RCC 7860 (cell line): ENCODE results near the gene EXD2.

ENCODE experiments used
- DNase-seq: peaks from one replicate; pipeline ENCODE4 v3.0.0-alpha.2; 2015; ENCODE audit warnings: low spot score
- FAIRE-seq: peaks from 2 replicates; lab custom pipeline; 2012; peaks lifted over from hg19 to GRCh38; lab: Jason Lieb, UNC

Gene EXD2

GRCh38 chr14:69247676-69248440 is 56.6 kb downstream of the EXD2 start:
- no peak for DNase-seq
- no peak for FAIRE-seq

- FAIRE-seq = no peak
Measured at GRCh38 chr14:69249603-69250002, 58.3 kb downstream of the EXD2 start.

GRCh38 chr14:69252851-69253250 is 61.6 kb downstream of the EXD2 start:
- no peak for DNase-seq
- FAIRE-seq = no peak

More at GRCh38 chr14:69249603-69250002, 58.3 kb downstream of the EXD2 start:
- DNase-seq = no peak

- no peak for FAIRE-seq
- DNase-seq = no peak
Measured at GRCh38 chr14:69259168-69259526, 67.8 kb downstream of the EXD2 start.

DNA sequence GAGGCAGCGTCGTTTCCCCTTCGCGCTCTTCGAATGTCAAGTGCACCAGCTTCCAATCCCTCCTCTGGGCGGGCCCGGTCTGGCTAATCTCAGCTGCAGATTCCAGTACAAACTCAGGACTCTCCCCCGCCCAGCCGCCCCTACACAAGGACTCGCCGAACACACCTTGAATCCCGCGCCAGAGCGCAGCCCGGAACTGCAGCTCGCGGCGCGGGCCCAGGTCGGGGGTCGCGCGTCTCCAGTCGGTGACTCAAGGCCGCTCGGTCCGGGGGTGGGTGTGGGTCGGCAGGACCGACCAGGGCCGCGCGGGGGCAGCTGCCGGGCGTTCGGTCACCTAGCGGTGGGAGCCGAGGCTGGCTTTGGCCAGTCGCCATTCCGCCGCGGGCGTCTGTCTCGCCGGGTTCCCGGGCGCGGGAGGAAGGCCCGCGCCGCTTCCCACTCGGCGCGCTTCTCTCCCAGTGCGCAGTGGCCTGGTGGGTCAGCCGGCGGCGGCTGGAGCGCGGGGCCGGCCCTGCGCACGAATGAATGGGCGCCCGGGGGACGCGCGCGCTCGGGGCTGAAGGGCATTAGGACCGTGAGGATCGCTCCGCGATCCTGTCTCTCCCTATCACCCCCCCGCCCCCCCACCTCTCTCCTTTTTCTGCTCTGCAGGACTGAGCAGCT is 68.4 kb downstream of the EXD2 start, which contains the start of gene GALNT16:
GALNT16 (plus strand) TSS at position 632 of the 663 bp plus-strand sequence. CDS start 133 bp downstream, outside the sequence.
- FAIRE-seq (no peak), DNase-seq (no peak)

GRCh38 chr14:69260190-69260860 is 69.0 kb downstream of the EXD2 start:
- DNase-seq = no peak

GRCh38 chr14:69260861-69261564 is 69.7 kb downstream of the EXD2 start:
- FAIRE-seq (no peak), DNase-seq (no peak)

More at GRCh38 chr14:69260190-69260860, 69.0 kb downstream of the EXD2 start:
- no peak for FAIRE-seq

- FAIRE-seq (no peak), DNase-seq (no peak)
Measured at GRCh38 chr14:69261761-69262331, 70.5 kb downstream of the EXD2 start.

DNA sequence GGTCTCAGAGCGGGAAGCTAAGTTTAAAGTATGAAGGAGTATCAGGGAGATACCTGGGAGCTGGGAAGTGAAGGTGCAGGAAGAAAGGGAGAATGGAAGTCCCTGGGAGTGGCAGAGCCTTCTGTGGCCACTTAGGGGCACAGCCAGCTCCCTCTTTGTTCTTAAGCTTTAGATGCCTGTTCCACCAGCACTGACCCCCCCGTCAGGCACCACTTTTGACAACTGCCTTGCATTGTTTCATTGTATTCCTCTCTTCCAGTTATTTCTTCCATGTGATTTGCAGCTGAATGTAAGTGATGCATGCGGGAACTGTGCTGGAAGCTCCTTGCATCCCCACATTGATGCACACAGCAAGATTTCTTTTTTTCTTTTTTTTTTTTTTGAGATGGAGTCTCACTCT is 71.2 kb downstream of the EXD2 start:
- FAIRE-seq (no peak), DNase-seq (no peak)

DNA sequence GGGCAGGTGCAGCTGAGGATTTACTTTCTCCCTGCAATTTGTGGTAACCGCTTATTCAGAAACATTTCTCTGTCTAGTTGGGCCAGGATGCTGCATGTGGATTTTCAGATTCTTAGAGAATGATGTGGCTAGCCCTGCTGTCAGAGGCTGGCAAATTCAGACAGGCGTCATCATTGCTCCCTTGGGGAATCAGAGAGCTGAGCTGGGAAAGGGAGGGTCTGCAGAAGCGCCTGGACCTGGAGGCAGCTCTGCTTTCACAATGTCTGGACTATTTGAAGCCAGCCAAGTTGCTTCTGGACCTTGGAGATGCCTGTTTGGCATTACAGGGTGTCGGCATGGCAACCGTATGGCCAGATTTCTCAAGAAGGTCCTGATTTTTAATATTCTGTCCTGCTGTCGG is 72.1 kb downstream of the EXD2 start:
- FAIRE-seq = no peak
- DNase-seq = no peak

GRCh38 chr14:69263771-69264170 is 72.5 kb downstream of the EXD2 start:
- FAIRE-seq (no peak), DNase-seq (no peak)

- DNase-seq (no peak), FAIRE-seq (no peak)
Measured at GRCh38 chr14:69266572-69267345, 75.5 kb downstream of the EXD2 start.

- DNase-seq = no peak
- FAIRE-seq = no peak
Measured at GRCh38 chr14:69267492-69267891, 76.2 kb downstream of the EXD2 start.

DNA sequence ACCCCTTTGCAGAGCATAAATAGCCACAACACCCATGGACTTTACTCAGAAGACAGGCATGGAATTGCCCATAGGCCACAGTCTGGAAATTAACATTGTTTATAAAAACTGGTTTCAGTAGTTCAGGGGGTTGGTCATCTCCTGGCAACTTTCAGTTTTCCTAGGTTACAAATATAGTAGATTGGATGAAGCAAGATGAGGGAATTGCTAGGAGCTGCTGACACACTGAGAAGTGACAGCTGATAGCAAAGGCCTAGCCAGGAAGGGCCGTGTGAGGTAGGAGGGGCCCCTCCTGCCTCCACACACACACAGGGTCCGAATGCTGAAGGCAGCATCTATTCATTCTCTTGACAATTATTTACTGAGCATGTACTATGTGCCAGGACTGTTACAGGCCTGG is 76.9 kb downstream of the EXD2 start:
- FAIRE-seq (no peak), DNase-seq (no peak)

GRCh38 chr14:69268763-69269162 is 77.5 kb downstream of the EXD2 start:
- DNase-seq (peak; percentile 5), FAIRE-seq (no peak)

- DNase-seq (no peak), FAIRE-seq (no peak)
Measured at GRCh38 chr14:69269381-69269780, 78.1 kb downstream of the EXD2 start.

DNA sequence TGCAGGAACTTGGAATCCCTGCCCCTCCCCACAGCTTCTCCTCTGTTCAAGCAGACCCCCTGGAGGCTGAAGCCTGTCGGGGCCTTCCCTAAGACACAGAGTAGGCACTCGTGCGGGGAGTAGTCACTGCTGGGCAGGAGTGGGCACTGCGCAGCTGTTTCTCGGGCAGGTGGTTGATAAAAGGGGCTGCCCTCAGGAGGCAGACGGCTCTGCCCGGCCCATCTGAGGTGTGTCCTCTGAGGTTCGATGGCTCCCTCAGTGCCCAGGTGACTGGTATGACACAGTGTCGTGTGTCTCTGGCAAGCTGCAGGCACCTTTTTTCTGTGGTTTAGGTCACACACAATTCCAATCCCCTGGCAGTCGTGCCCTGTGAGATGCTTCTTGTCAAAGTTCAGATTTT is 78.8 kb downstream of the EXD2 start:
- no peak for DNase-seq
- FAIRE-seq = no peak

DNA sequence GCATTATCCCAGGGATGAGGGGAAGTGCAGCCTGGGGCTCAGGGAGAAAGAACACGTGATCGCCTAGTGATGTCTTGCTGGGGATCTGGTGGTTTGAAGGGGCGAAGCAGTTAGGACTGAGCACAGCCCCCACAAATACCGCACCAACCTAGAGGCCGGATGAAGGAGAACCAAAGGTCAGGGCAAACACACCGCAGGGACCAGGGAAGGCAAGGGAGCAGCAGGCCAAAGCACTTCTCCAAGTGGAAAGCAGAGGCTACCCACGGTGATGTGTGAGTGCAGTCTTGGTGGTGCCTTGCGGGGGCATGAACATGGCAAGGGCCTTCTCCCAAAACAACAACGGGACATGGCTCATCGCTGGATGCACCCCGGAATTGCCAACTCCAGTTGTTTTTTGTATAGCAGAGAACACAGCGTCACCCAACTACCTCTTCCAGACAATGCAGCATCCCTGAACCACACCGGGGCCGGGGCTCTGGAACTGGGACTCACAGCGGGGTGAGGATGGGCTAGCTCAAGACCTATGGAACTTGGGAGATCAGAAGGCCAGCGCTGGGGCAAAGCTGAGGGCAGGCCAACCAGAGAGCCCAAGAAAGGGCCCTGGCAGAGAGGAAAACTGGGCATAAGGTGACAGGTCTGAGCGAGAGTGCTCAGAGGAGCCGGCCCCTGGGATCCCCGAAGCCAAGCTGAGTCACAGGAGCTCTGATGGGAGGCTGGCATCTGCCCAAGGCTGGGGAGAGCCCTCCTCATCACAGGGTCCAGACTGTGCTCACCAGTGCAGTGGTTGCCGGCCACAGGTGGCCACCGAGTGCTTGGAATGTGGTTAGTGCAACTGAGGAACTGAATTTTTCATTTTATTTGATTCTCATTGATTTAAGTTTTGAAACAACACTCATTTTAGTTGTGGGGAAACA is 79.8 kb downstream of the EXD2 start:
- FAIRE-seq (no peak), DNase-seq (peak; percentile 5)

- FAIRE-seq = no peak
Measured at GRCh38 chr14:69274321-69274720, 83.0 kb downstream of the EXD2 start.

More at GRCh38 chr14:69274321-69274720, 83.0 kb downstream of the EXD2 start:
- no peak for DNase-seq
